Neuronal stem cell (in vitro differentiated cells): Measurements from ENCODE around the gene KCNG4.

Source experiments
- DNase-seq: peaks from one replicate; pipeline ENCODE4 v3.0.0-alpha.2; 2013; ENCODE audit warnings: low spot score
- H2AFZ ChIP-seq: one replicate; pipeline ENCODE4 v1.6.1; 2013; ENCODE audit warnings: mild to moderate bottlenecking, low read length, inconsistent platforms
- H2AK5ac ChIP-seq: 2 replicates; pipeline ENCODE4 v1.6.1; 2013; ENCODE audit warnings: low read depth, mild to moderate bottlenecking, inconsistent platforms, low read length, moderate library complexity, mixed read lengths
- H2BK120ac ChIP-seq: 2 replicates; pipeline ENCODE4 v1.6.1; 2013; ENCODE audit warnings: low read depth, mild to moderate bottlenecking, inconsistent platforms, low read length, moderate library complexity, mixed read lengths
- H2BK12ac ChIP-seq: one replicate; pipeline ENCODE4 v1.6.1; 2013; ENCODE audit warnings: low read length, inconsistent platforms
- H2BK15ac ChIP-seq: 2 replicates; pipeline ENCODE4 v1.6.1; 2013; ENCODE audit warnings: mild to moderate bottlenecking, low read length, inconsistent platforms, mixed read lengths
- H2BK5ac ChIP-seq: one replicate; pipeline ENCODE4 v1.6.1; 2013; ENCODE audit warnings: inconsistent platforms, mild to moderate bottlenecking, low read length, moderate library complexity
- H3K14ac ChIP-seq: one replicate; pipeline ENCODE4 v1.6.1; 2013; ENCODE audit warnings: low read length, inconsistent platforms
- H3K18ac ChIP-seq: 2 replicates; pipeline ENCODE4 v1.6.1; 2013; ENCODE audit warnings: low read length, inconsistent platforms
- H3K23ac ChIP-seq: 2 replicates; pipeline ENCODE4 v1.6.1; 2013; ENCODE audit warnings: low read depth, mild to moderate bottlenecking, mixed read lengths, low read length, inconsistent platforms; ENCODE audit not compliant: poor library complexity
- H3K27ac ChIP-seq: replicated peaks from 3 replicates; pipeline ENCODE4 v1.5.1; 2013; ENCODE audit warnings: low read length, inconsistent platforms
- H3K27me3 ChIP-seq, 3 experiments: 2 replicates each; pipeline ENCODE4 v1.6.1; 2013; ENCODE audit warnings: low read length in 3 of 3, mild to moderate bottlenecking in 2 of 3, inconsistent platforms in 1 of 3, low read depth in 1 of 3, mixed read lengths in 1 of 3, moderate library complexity in 1 of 3; ENCODE audit not compliant: control insufficient read depth in 3 of 3, insufficient read depth in 3 of 3
- H3K36me3 ChIP-seq, 2 donors: replicated peaks in 1 of 2; 2 replicates each; pipeline ENCODE4 v1.6.1; 2013; ENCODE audit warnings: low read length in 2 of 2; ENCODE audit not compliant: control insufficient read depth in 2 of 2, insufficient read depth in 2 of 2
- H3K4ac ChIP-seq: 2 replicates; pipeline ENCODE4 v1.6.1; 2013; ENCODE audit warnings: inconsistent platforms, mild to moderate bottlenecking, low read length, moderate library complexity
- H3K4me1 ChIP-seq, 2 donors: 1 replicate in 1 of 2; 2 replicates in 1 of 2; pipeline ENCODE4 v1.6.1; 2013; ENCODE audit warnings: low read length in 2 of 2, low read depth in 1 of 2; ENCODE audit not compliant: control insufficient read depth in 2 of 2, insufficient read depth in 1 of 2
- H3K4me2 ChIP-seq: one replicate; pipeline ENCODE4 v1.6.1; 2013; ENCODE audit warnings: mild to moderate bottlenecking, low read length, inconsistent platforms; ENCODE audit not compliant: insufficient read depth, poor library complexity, severe bottlenecking
- H3K4me3 ChIP-seq, 2 donors: 2 replicates each; pipeline ENCODE4 v1.5.1; 2013; ENCODE audit warnings: low read length in 2 of 2, mild to moderate bottlenecking in 2 of 2, inconsistent platforms in 1 of 2, moderate library complexity in 1 of 2
- H3K79me1 ChIP-seq: one replicate; pipeline ENCODE4 v1.6.1; 2013; ENCODE audit warnings: low read depth, mild to moderate bottlenecking, inconsistent platforms, low read length, moderate library complexity
- H3K9ac ChIP-seq: one replicate; pipeline ENCODE4 v1.6.1; 2013; ENCODE audit warnings: mild to moderate bottlenecking, low read depth, low read length, inconsistent platforms; ENCODE audit not compliant: poor library complexity
- H3K9me3 ChIP-seq, 2 donors: replicated peaks in 1 of 2; 2 replicates each; pipeline versions ENCODE3 to v1.6.1; 2013; ENCODE audit warnings: low read length in 2 of 2, mild to moderate bottlenecking in 2 of 2, inconsistent platforms in 1 of 2, low read depth in 1 of 2, mixed read lengths in 1 of 2, moderate library complexity in 1 of 2; ENCODE audit not compliant: control insufficient read depth in 2 of 2, insufficient read depth in 1 of 2
- H4K8ac ChIP-seq: one replicate; pipeline ENCODE4 v1.6.1; 2013; ENCODE audit warnings: low read depth, mild to moderate bottlenecking, inconsistent platforms, low read length, moderate library complexity
- H4K91ac ChIP-seq: one replicate; pipeline ENCODE4 v1.6.1; 2013; ENCODE audit warnings: low read length, low read depth, mild to moderate bottlenecking, inconsistent platforms; ENCODE audit not compliant: poor library complexity
- WGBS, 2 donors: extraction: QIAGEN DNeasy Blood & Tissue Kit; methylation state at CpG; one replicate each; pipeline ENCODE4 v1.1.7; 2013; ENCODE audit warnings: missing lambda C conversion rate in 2 of 2, mixed read lengths in 1 of 2; ENCODE audit not compliant: insufficient read length in 2 of 2, insufficient replicate concordance in 1 of 2; ENCODE audit errors: extremely low coverage in 2 of 2; 5-methylcytosine and 5-hydroxymethylcytosine counted together

KCNG4 gene

GRCh38 chr16:84183911-84184591 lies 55.8 kb downstream of the KCNG4 start:
- Histone ChIP-seq H2BK12ac (no peak overlapping the region), H3K9ac (no peak overlapping the region), H3K4ac (no peak overlapping the region), H2BK120ac (no peak overlapping the region), H4K8ac (no peak overlapping the region), H3K27ac (no peak overlapping the region), H3K4me3 (no peak overlapping the region), H3K36me3 (peaks cover 35 to 64% of the 10 kb centered on the region in 2 donors), H3K4me1 (peaks cover 3 to 4% of the 10 kb centered on the region in 2 donors), H3K18ac (no peak overlapping the region), H4K91ac (no peak overlapping the region), H2AFZ (no peak overlapping the region), H3K14ac (no peak overlapping the region), H2BK15ac (no peak overlapping the region), H2AK5ac (no peak overlapping the region), H3K4me2 (no peak overlapping the region), H3K23ac (no peak overlapping the region), H2BK5ac (no peak overlapping the region), H3K9me3 (no peaks in the 10 kb centered on the region), H3K79me1 (peaks cover 16% of the 10 kb centered on the region), H3K27me3 (no peaks in the 10 kb centered on the region)
- no CpG with 5 or more reads among the region's 11 CpGs for WGBS, 2 donors
- DNase-seq = no peak

GRCh38 chr16:84183572-84183875 lies 56.3 kb downstream of the KCNG4 start:
- Histone ChIP-seq H3K4ac (no peak overlapping the region), H3K4me1 (peaks cover 3 to 4% of the 10 kb centered on the region in 2 donors), H3K4me2 (no peak overlapping the region), H3K27ac (no peak overlapping the region), H3K14ac (no peak overlapping the region), H2AK5ac (no peak overlapping the region), H2BK120ac (no peak overlapping the region), H2BK12ac (no peak overlapping the region), H3K23ac (peak overlapping the region; percentile 49), H3K9ac (no peak overlapping the region), H2BK15ac (no peak overlapping the region), H3K79me1 (peaks cover 16% of the 10 kb centered on the region), H4K91ac (no peak overlapping the region), H2AFZ (no peak overlapping the region), H2BK5ac (no peak overlapping the region), H4K8ac (no peak overlapping the region), H3K9me3 (no peaks in the 10 kb centered on the region), H3K27me3 (no peaks in the 10 kb centered on the region), H3K36me3 (peaks cover 37 to 69% of the 10 kb centered on the region in 2 donors), H3K4me3 (no peak overlapping the region), H3K18ac (no peak overlapping the region)
- WGBS, 2 donors = no CpG with 5 or more reads among the region's 5 CpGs
- no peak for DNase-seq

- Histone ChIP-seq H2BK5ac (no peak overlapping the region), H3K14ac (no peak overlapping the region), H3K4me1 (peaks cover 3 to 4% of the 10 kb centered on the region in 2 donors), H4K8ac (no peak overlapping the region), H3K4me2 (no peak overlapping the region), H3K27ac (no peak overlapping the region), H3K4ac (no peak overlapping the region), H3K79me1 (peaks cover 16% of the 10 kb centered on the region), H2BK120ac (no peak overlapping the region), H3K18ac (no peak overlapping the region), H3K23ac (peak overlapping the region; percentile 49), H3K4me3 (no peak overlapping the region), H2BK15ac (no peak overlapping the region), H3K9me3 (no peaks in the 10 kb centered on the region), H2AK5ac (no peak overlapping the region), H3K9ac (no peak overlapping the region), H2BK12ac (no peak overlapping the region), H3K36me3 (peaks cover 43 to 75% of the 10 kb centered on the region in 2 donors), H2AFZ (no peak overlapping the region), H4K91ac (no peak overlapping the region), H3K27me3 (no peaks in the 10 kb centered on the region)
- WGBS, 2 donors = no CpG with 5 or more reads among the region's 26 CpGs
- no peak for DNase-seq
Observed at GRCh38 chr16:84182680-84183571, 56.9 kb downstream of the KCNG4 start.

- H3K27me3 ChIP-seq = no peaks in the 10 kb centered on the region
- peaks cover 3 to 10% of the 10 kb centered on the region in 2 donors for H3K4me1 ChIP-seq
- H3K4ac ChIP-seq = no peak overlapping the region
- DNase-seq = no peak
- H3K4me3 ChIP-seq = no peak overlapping the region
- H3K23ac ChIP-seq = no peak overlapping the region
- H3K36me3 ChIP-seq = peaks cover 45 to 80% of the 10 kb centered on the region in 2 donors
- no peaks in the 10 kb centered on the region for H3K9me3 ChIP-seq
- H4K91ac ChIP-seq = no peak overlapping the region
- no peak overlapping the region for H3K18ac ChIP-seq
- H2AFZ ChIP-seq = no peak overlapping the region
- WGBS, 2 donors = no CpG with 5 or more reads among the region's 18 CpGs
- H2BK5ac ChIP-seq = no peak overlapping the region
- H2BK15ac ChIP-seq = no peak overlapping the region
- no peak overlapping the region for H3K4me2 ChIP-seq
- peak overlapping the region; percentile 2 for H3K9ac ChIP-seq
- H3K14ac ChIP-seq = no peak overlapping the region
- H2AK5ac ChIP-seq = no peak overlapping the region
- no peak overlapping the region for H4K8ac ChIP-seq
- peaks cover 16% of the 10 kb centered on the region for H3K79me1 ChIP-seq
- no peak overlapping the region for H2BK120ac ChIP-seq
- no peak overlapping the region for H2BK12ac ChIP-seq
- no peak overlapping the region for H3K27ac ChIP-seq
Observed at GRCh38 chr16:84182104-84182503, 57.7 kb downstream of the KCNG4 start.
